B cell (primary cell): ENCODE results near the gene INSRR. TPM values are rescaled to one million over a fixed set of nuclear protein-coding genes. Genes with fewer than 3 reads are reported as not detected.

ENCODE experiments used
- ATAC-seq: fragments of 200-7000 bp; cut with Tn5 transposase; one replicate; pipeline ENCODE4 v1.10.0; 2021; ENCODE audit warnings: low read depth, mild to moderate bottlenecking, moderate number of reproducible peaks, moderate library complexity
- CTCF ChIA-PET: fragments of 350-600 bp; sonication (Branson Sonifier 250); formaldehyde crosslinking; loops from one replicate; lab custom pipeline; 2021; ENCODE audit warnings: antibody characterized with exemption, inconsistent platforms; lab: Charles Lee
- POLR2A ChIA-PET: fragments of 350-600 bp; sonication (Branson Sonifier 250); formaldehyde crosslinking; loops from one replicate; lab custom pipeline; 2021; ENCODE audit warnings: antibody characterized with exemption; lab: Charles Lee
- DNase-seq: peaks from one replicate; pipeline ENCODE4 v3.0.0; 2013
- H2AFZ ChIP-seq: 2 replicates; pipeline ENCODE4 v1.6.1; 2012; ENCODE audit warnings: mild to moderate bottlenecking, low read depth, low read length; ENCODE audit not compliant: insufficient read depth, poor library complexity, severe bottlenecking
- H3K27ac ChIP-seq, 2 donors: 1 replicate in 1 of 2; 2 replicates in 1 of 2; pipeline ENCODE4 v1.5.1; 2012 to 2013; ENCODE audit warnings: low read length in 2 of 2, mild to moderate bottlenecking in 2 of 2, moderate library complexity in 1 of 2
- H3K27me3 ChIP-seq, 4 experiments: fragments of 200-600 bp in 1 of 4; sonication (generic) in 1 of 4; replicated peaks in 1 of 4; 1 replicate in 2 of 4; 2 replicates in 2 of 4; pipeline versions ENCODE4 v1.6.1 to v1.7.0; 2013 to 2016; ENCODE audit warnings: low read length in 3 of 4, mild to moderate bottlenecking in 2 of 4, mixed read lengths in 1 of 4, moderate library complexity in 1 of 4; ENCODE audit not compliant: insufficient read depth in 4 of 4, control insufficient read depth in 3 of 4; ENCODE audit errors: control extremely low read depth in 1 of 4
- H3K36me3 ChIP-seq, 2 experiments: replicated peaks in 1 of 2; 1 replicate in 1 of 2; 2 replicates in 1 of 2; pipeline versions ENCODE4 v1.6.1 to v1.7.1; 2013; ENCODE audit warnings: low read length in 1 of 2; ENCODE audit not compliant: insufficient read depth in 2 of 2, control insufficient read depth in 1 of 2; ENCODE audit errors: control extremely low read depth in 1 of 2, extremely low read depth in 1 of 2
- H3K4me1 ChIP-seq, 2 donors: fragments of 200-600 bp in 1 of 2; sonication (generic) in 1 of 2; 1 replicate in 1 of 2; 2 replicates in 1 of 2; pipeline versions ENCODE4 v1.5.1 to v1.6.1; 2013 to 2017; ENCODE audit warnings: low read length in 2 of 2; ENCODE audit not compliant: control insufficient read depth in 2 of 2, insufficient read depth in 2 of 2
- H3K4me2 ChIP-seq: replicated peaks from 2 replicates; pipeline ENCODE3; 2012; ENCODE audit warnings: mild to moderate bottlenecking, low read depth, low read length; ENCODE audit not compliant: poor library complexity, severe bottlenecking
- H3K4me3 ChIP-seq, 5 experiments: fragments of 200-600 bp in 1 of 5; sonication (generic) in 1 of 5; 1 replicate in 3 of 5; 2 replicates in 2 of 5; pipeline versions ENCODE4 v1.5.1 to v1.7.0; 2011 to 2016; ENCODE audit warnings: low read length in 4 of 5, mild to moderate bottlenecking in 4 of 5, low read depth in 2 of 5, control low read depth in 1 of 5, moderate library complexity in 1 of 5; ENCODE audit not compliant: insufficient read depth in 1 of 5; ENCODE audit errors: control extremely low read depth in 1 of 5, extremely low read depth in 1 of 5
- H3K79me2 ChIP-seq: fragments of 200-600 bp; sonication (generic); one replicate; pipeline ENCODE4 v1.6.0; 2016; ENCODE audit warnings: low read length; ENCODE audit not compliant: control insufficient read depth, insufficient read depth
- H3K9ac ChIP-seq: fragments of 200-600 bp; sonication (generic); 2 replicates; pipeline ENCODE4 v1.6.1; 2017; ENCODE audit warnings: mild to moderate bottlenecking, low read length, moderate library complexity
- H3K9me3 ChIP-seq, 3 donors: one replicate each; pipeline versions ENCODE4 v1.6.1 to v1.7.1; 2013; ENCODE audit warnings: low read length in 2 of 3; ENCODE audit not compliant: control insufficient read depth in 2 of 3, insufficient read depth in 1 of 3; ENCODE audit errors: control extremely low read depth in 1 of 3
- H4K20me1 ChIP-seq: 2 replicates; pipeline ENCODE4 v1.6.0; 2012; ENCODE audit warnings: mild to moderate bottlenecking, low read length; ENCODE audit not compliant: insufficient read depth, control insufficient read depth, poor library complexity, severe bottlenecking
- H3K27ac Mint-ChIP-seq: one replicate; pipeline ENCODE4 v1.8.0; 2021; ENCODE audit warnings: mixed read lengths
- H3K27me3 Mint-ChIP-seq: one replicate; pipeline ENCODE4 v1.8.0; 2021; ENCODE audit warnings: mixed read lengths
- H3K4me1 Mint-ChIP-seq: one replicate; pipeline ENCODE4 v1.8.0; 2021; ENCODE audit warnings: mixed read lengths
- H3K4me3 Mint-ChIP-seq: one replicate; pipeline ENCODE4 v1.8.0; 2021; ENCODE audit warnings: mixed read lengths
- H3K9me3 Mint-ChIP-seq: one replicate; pipeline ENCODE4 v1.8.0; 2022; ENCODE audit warnings: mixed read lengths; ENCODE audit not compliant: insufficient read depth
- CTCF ChIP-seq: fragments of 200-600 bp; IDR thresholded peaks from one replicate; pipeline ENCODE4 v1.8.0; 2022; ENCODE audit warnings: antibody characterized with exemption, mild to moderate bottlenecking
- EZH2 ChIP-seq: IDR thresholded peaks from 2 replicates; pipeline ENCODE4 v1.6.1; 2012; ENCODE audit warnings: borderline replicate concordance, low read depth, mild to moderate bottlenecking, moderate library complexity, low read length; ENCODE audit not compliant: insufficient read depth, poor library complexity, severe bottlenecking
- WGBS: methylation state at CpG from one replicate; pipeline ENCODE4 v1.1.5; 2013; ENCODE audit warnings: missing lambda C conversion rate; ENCODE audit not compliant: insufficient coverage; 5-methylcytosine and 5-hydroxymethylcytosine counted together
- intact Hi-C: fragments of 100-400 bp; cut with micrococcal nuclease; formaldehyde crosslinking; loops from one replicate; pipeline ENCODE4 v1.10.0; 2022
- polyA plus RNA-seq: library from polyadenylated mRNA; depleted of rRNA; stranded (reverse); fragments of >200 nt; gene quantifications from 2 replicates; pipeline ENCODE4 v1.2.3, GENCODE V29; 2012
- total RNA-seq, 2 donors: library from RNA; stranded (reverse); fragments of 120-200 nt in 1 of 2; gene quantifications; 1 replicate in 1 of 2; 2 replicates in 1 of 2; pipeline versions ENCODE4 v1.2.3 to v1.2.4, GENCODE V29; 2013 to 2022

The INSRR gene
- total and polyA plus RNA-seq, 2 donors (not counting 1 experiment from before 2014, with no cell fraction given), result not detected

- Histone ChIP-seq H3K79me2 (no peaks in the 10 kb centered on the region), H4K20me1 (no peaks in the 10 kb centered on the region), H3K27ac (no peak overlapping the region), H3K4me3 (no peak overlapping the region), H3K27me3 (peaks cover 0 to 34% (median 7%) of the 10 kb centered on the region in 4 experiments), H3K9ac (no peak overlapping the region), H3K4me1 (no peaks in the 10 kb centered on the region), H3K4me2 (no peak overlapping the region), H3K9me3 (peaks cover 0 to 3% (median 0%) of the 10 kb centered on the region in 3 donors), H3K36me3 (no peaks in the 10 kb centered on the region), H2AFZ (no peak overlapping the region)
- H3K9me3 Mint-ChIP-seq, result no peaks in the 10 kb centered on the region
- H3K4me1 Mint-ChIP-seq, result no peaks in the 10 kb centered on the region
- intact Hi-C loops, result no loop called here
- TF ChIP-seq EZH2 (no peak), CTCF (no peak)
- H3K27me3 Mint-ChIP-seq, result peaks cover 60% of the 10 kb centered on the region
- H3K4me3 Mint-ChIP-seq, result no peak overlapping the region
- 67% methylated on average over 2 of the region's 3 CpGs for WGBS
- POLR2A ChIA-PET, result no interaction called here
- no peak for ATAC-seq
- H3K27ac Mint-ChIP-seq, result no peak overlapping the region
- no peak for DNase-seq
- CTCF ChIA-PET, result interaction anchor here (1.4 to 1.6 kb wide), 2 partner anchors 27 to 55 kb away, joined by 4 read pairs; partner anchors contain the start of gene NTRK1
Measured at GRCh38 chr1:156834322-156834721, 24.6 kb downstream of the INSRR start.

GRCh38 chr1:156833603-156834002 is 25.3 kb downstream of the INSRR start:
- intact Hi-C loops, result no loop called here
- H3K4me2 ChIP-seq, result no peak overlapping the region
- Mint-ChIP-seq H3K27me3 (peaks cover 55% of the 10 kb centered on the region), H3K9me3 (no peaks in the 10 kb centered on the region), H3K4me3 (no peak overlapping the region), H3K4me1 (no peaks in the 10 kb centered on the region), H3K27ac (no peak overlapping the region)
- no peak overlapping the region for H3K9ac ChIP-seq
- ATAC-seq, result no peak
- ChIA-PET CTCF (interaction anchor here (1.4 to 1.6 kb wide), 2 partner anchors 27 to 56 kb away, joined by 4 read pairs; partner anchors contain the start of gene NTRK1), POLR2A (interaction anchor here (0.6 kb wide), 1 partner anchor 54 kb away, joined by 9 read pairs; no protein-coding TSS in a partner anchor)
- no peak overlapping the region for H3K27ac ChIP-seq
- no peak overlapping the region for H3K4me3 ChIP-seq
- no peaks in the 10 kb centered on the region for H3K79me2 ChIP-seq
- H3K9me3 ChIP-seq, result no peaks in the 10 kb centered on the region
- no peak for TF ChIP-seq EZH2
- no peak for TF ChIP-seq CTCF
- WGBS, result no CpG with 5 or more reads among the region's 2 CpGs
- H2AFZ ChIP-seq, result no peak overlapping the region
- no peaks in the 10 kb centered on the region for H4K20me1 ChIP-seq
- H3K36me3 ChIP-seq, result no peaks in the 10 kb centered on the region
- peaks cover 0 to 27% (median 6%) of the 10 kb centered on the region in 4 experiments for H3K27me3 ChIP-seq
- DNase-seq, result no peak
- no peaks in the 10 kb centered on the region for H3K4me1 ChIP-seq
